ENCODE results near the gene KCNMB1. TPM values are rescaled to one million over a fixed set of nuclear protein-coding genes. Genes with fewer than 3 reads are reported as not detected.

Gene KCNMB1
- polyA plus RNA-seq, 1 experiment: 0.04 TPM

DNA sequence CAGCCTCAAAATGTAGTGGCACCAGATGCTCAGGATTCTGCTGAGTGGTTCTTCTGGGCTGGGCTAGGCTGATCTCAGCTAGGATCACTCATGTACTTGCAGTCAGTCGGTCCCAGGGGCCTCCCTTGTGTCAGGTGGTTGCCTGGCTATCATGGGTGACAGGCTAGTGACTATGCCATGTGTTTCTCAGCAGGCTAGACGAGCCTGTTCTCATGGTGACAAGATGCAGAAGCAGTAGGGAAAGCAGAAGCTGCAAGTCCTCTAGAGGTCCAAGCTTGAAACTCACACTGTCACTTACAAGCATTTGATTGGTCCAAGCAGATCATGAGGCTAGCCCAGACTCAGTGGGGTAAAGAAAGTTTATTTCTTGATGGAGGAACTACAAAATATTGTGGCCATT, 15.2 kb upstream of the KCNMB1 start:
- TF ChIP-seq, protein P1, sequence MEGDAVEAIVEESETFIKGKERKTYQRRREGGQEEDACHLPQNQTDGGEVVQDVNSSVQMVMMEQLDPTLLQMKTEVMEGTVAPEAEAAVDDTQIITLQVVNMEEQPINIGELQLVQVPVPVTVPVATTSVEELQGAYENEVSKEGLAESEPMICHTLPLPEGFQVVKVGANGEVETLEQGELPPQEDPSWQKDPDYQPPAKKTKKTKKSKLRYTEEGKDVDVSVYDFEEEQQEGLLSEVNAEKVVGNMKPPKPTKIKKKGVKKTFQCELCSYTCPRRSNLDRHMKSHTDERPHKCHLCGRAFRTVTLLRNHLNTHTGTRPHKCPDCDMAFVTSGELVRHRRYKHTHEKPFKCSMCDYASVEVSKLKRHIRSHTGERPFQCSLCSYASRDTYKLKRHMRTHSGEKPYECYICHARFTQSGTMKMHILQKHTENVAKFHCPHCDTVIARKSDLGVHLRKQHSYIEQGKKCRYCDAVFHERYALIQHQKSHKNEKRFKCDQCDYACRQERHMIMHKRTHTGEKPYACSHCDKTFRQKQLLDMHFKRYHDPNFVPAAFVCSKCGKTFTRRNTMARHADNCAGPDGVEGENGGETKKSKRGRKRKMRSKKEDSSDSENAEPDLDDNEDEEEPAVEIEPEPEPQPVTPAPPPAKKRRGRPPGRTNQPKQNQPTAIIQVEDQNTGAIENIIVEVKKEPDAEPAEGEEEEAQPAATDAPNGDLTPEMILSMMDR (IDR thresholded peaks at IDR 0.05; ENCODE audit: insufficient read depth, low read depth, low read length): no peak
- ChIA-PET CTCF (no interaction called here), POLR2A (no interaction called here)
- Histone ChIP-seq H3K27me3 (ENCODE audit: control insufficient read depth, insufficient read depth, low read length) (no peaks in the 10 kb centered on the region), H3K4me3 (ENCODE audit: low read depth, low read length) (no peak overlapping the region), H3K36me3 (ENCODE audit: control insufficient read depth, insufficient read depth, low read length) (no peaks in the 10 kb centered on the region)
- DNase-seq (ENCODE audit: low read depth): no peak

DNA sequence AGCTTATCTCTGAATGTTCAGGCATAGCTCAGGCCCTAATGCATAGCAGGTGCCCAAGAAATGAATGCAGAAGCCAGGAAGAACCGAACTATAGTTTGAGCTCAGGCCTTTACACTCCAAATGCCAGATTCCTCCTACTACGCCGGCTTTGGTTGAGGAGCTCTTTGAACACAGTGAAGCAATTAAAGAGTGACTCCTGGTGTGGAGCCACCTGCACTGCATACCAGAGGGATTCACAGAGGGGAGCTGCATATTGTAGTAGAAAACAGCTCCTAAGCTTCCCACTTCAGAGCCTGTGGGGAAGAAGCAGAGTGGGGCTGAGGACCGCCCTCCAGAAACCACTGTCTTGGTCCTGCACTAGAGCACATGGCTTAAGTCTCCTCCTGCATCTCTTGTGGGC, 14.5 kb upstream of the KCNMB1 start:
- ChIA-PET CTCF (no interaction called here), POLR2A (no interaction called here)
- DNase-seq (ENCODE audit: low read depth): no peak
- Histone ChIP-seq H3K27me3 (ENCODE audit: control insufficient read depth, insufficient read depth, low read length) (no peaks in the 10 kb centered on the region), H3K4me3 (ENCODE audit: low read depth, low read length) (no peak overlapping the region), H3K36me3 (ENCODE audit: control insufficient read depth, insufficient read depth, low read length) (no peaks in the 10 kb centered on the region)
- TF ChIP-seq, protein P1 (IDR thresholded peaks at IDR 0.05; ENCODE audit: insufficient read depth, low read depth, low read length): no peak

DNA sequence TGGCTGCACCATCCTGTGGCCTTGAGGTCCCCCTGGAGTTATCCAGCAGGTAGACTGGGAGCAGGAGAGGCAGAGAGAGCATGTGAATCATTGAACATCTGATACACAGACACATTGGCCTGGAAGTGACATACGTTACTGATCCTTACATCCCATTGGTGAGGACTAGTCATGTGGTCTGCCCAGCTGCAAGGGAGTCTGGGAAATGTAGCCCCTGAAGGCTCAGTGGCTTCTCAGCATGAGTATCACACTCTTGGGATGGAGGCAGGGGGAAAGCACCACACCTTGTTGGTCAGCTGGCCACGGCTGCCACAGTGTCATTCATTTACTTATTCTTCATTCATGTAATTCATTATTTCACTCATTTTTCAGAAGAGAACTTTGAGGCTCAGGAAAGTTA, 13.3 kb upstream of the KCNMB1 start:
- TF ChIP-seq, protein P1 (IDR thresholded peaks at IDR 0.05; ENCODE audit: insufficient read depth, low read depth, low read length): no peak
- no peak for DNase-seq (ENCODE audit: low read depth)
- POLR2A ChIA-PET: no interaction called here
- CTCF ChIA-PET: interaction anchor here (0.7 to 0.9 kb wide), 2 partner anchors 32 to 182 kb away, joined by 3 to 4 read pairs; no protein-coding TSS in a partner anchor
- H3K27me3 ChIP-seq (ENCODE audit: control insufficient read depth, insufficient read depth, low read length): no peaks in the 10 kb centered on the region
- no peak overlapping the region for H3K4me3 ChIP-seq (ENCODE audit: low read depth, low read length)
- H3K36me3 ChIP-seq (ENCODE audit: control insufficient read depth, insufficient read depth, low read length): no peaks in the 10 kb centered on the region

DNA sequence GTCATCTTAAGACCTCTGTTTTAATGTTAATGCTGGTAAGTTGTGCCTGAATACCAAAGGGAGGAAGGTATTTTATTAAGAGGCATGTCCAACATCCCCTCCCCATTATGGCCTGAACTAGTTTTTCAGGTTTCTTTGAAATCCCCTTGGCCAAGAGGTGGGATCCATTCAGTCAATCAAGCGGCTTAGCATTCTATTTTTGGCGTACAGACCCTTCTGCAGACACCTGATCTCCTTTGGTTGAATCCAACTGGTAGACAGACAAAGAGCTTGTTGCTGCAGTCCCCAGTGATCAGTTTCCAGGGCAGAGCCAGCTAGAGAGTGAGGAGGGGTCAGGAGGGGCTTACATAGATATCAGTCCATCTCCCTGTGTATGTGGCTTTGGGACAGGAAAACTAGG, 7.9 kb upstream of the KCNMB1 start:
- POLR2A ChIA-PET: no interaction called here
- TF ChIP-seq, protein P1 (IDR thresholded peaks at IDR 0.05; ENCODE audit: insufficient read depth, low read depth, low read length): no peak
- DNase-seq (ENCODE audit: low read depth): no peak
- Histone ChIP-seq H3K36me3 (ENCODE audit: control insufficient read depth, insufficient read depth, low read length) (no peaks in the 10 kb centered on the region), H3K4me3 (ENCODE audit: low read depth, low read length) (no peak overlapping the region), H3K27me3 (ENCODE audit: control insufficient read depth, insufficient read depth, low read length) (peaks cover 2% of the 10 kb centered on the region; the same call in 1 of the 2 replicates)
- CTCF ChIA-PET: interaction anchor here (1.3 to 1.5 kb wide), 2 partner anchors 24 to 38 kb away, joined by 3 read pairs; no protein-coding TSS in a partner anchor

DNA sequence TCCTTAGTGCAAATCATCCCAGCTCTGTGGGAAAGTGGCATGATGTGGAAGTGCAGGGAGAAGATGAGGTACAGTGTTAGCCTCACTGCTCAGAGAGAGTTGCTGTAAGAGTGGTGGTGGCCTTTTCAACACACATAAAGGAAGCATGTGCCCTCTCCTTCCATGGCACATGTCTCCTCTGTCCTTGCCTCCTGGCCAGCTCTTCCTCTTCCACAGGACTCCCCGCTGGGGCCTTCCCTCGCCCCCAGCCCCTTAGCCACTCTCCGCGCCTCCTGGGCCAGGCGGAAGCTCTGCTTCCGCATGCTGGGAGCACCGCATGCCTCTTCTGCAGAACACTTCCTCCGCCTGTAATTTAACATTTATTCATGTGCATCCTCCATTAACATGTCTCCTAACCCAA, 4.8 kb upstream of the KCNMB1 start:
- CTCF ChIA-PET: interaction anchor here (1.1 kb wide), 1 partner anchor 84 kb away, joined by 3 read pairs; no protein-coding TSS in a partner anchor
- TF ChIP-seq, protein P1 (IDR thresholded peaks at IDR 0.05; ENCODE audit: insufficient read depth, low read depth, low read length): no peak
- Histone ChIP-seq H3K36me3 (ENCODE audit: control insufficient read depth, insufficient read depth, low read length) (no peaks in the 10 kb centered on the region), H3K4me3 (ENCODE audit: low read depth, low read length) (no peak overlapping the region), H3K27me3 (ENCODE audit: control insufficient read depth, insufficient read depth, low read length) (peaks cover 2% of the 10 kb centered on the region; the same call in 1 of the 2 replicates)
- DNase-seq (ENCODE audit: low read depth): no peak
- POLR2A ChIA-PET: no interaction called here

Data from BJ (cell line).